Brain microvascular endothelial cell (primary cell): ENCODE measurements around the gene CTNND2.

Experiments
- DNase-seq: peaks from one replicate; pipeline ENCODE4 v3.0.0-alpha.2; 2020
- H3K27ac ChIP-seq: fragments of 250-450 bp; sonication (Bioruptor Pico); 2 replicates; pipeline ENCODE4 v1.5.1; 2020; ENCODE audit warnings: mild to moderate bottlenecking, moderate library complexity
- H3K27me3 ChIP-seq: fragments of 250-450 bp; sonication (Bioruptor Pico); replicated peaks from 2 replicates; pipeline ENCODE4 v1.5.1; 2020; ENCODE audit warnings: mild to moderate bottlenecking
- H3K36me3 ChIP-seq: fragments of 250-450 bp; sonication (Bioruptor Pico); replicated peaks from 2 replicates; pipeline ENCODE4 v1.5.1; 2020; ENCODE audit warnings: mild to moderate bottlenecking
- H3K4me3 ChIP-seq: 2 replicates; pipeline ENCODE4 v1.5.1; 2011; ENCODE audit warnings: low read depth, mild to moderate bottlenecking, control low read depth, low read length, moderate library complexity
- CTCF ChIP-seq: IDR thresholded peaks from 2 replicates; pipeline ENCODE4 v1.5.1; 2011; ENCODE audit warnings: low read depth, mild to moderate bottlenecking, moderate library complexity, low read length, control low read depth, inconsistent platforms; ENCODE audit errors: missing control alignments
- in situ Hi-C: cut with HindIII; loops from 2 replicates; pipeline ENCODE4 v1.10.0; 2017; ENCODE audit warnings: low sequenced_read_pairs, low pct_ligation_motif_present

Gene CTNND2

GRCh38 chr5:11892832-11893231 is 11.4 kb downstream of the CTNND2 start:
- H3K36me3 ChIP-seq = no peaks in the 10 kb centered on the region
- no peak for TF ChIP-seq CTCF
- H3K27me3 ChIP-seq = no peaks in the 10 kb centered on the region
- H3K4me3 ChIP-seq = no peak overlapping the region
- H3K27ac ChIP-seq = no peak overlapping the region
- in situ Hi-C loops = no loop called here
- no peak for DNase-seq

GRCh38 chr5:11890777-11891176 is 13.5 kb downstream of the CTNND2 start:
- no peak for TF ChIP-seq CTCF
- Histone ChIP-seq H3K27me3 (no peaks in the 10 kb centered on the region), H3K4me3 (no peak overlapping the region), H3K36me3 (no peaks in the 10 kb centered on the region), H3K27ac (no peak overlapping the region)
- in situ Hi-C loops = no loop called here
- DNase-seq = no peak

- in situ Hi-C loops = no loop called here
These were observed 16.0 kb downstream of the CTNND2 start for GRCh38 chr5:11888221-11888620.

GRCh38 chr5:11878814-11879213 is 25.4 kb downstream of the CTNND2 start:
- no peak overlapping the region for H3K27ac ChIP-seq
- DNase-seq = no peak
- H3K4me3 ChIP-seq = no peak overlapping the region
- no peaks in the 10 kb centered on the region for H3K36me3 ChIP-seq
- in situ Hi-C loops = no loop called here
- TF ChIP-seq CTCF = no peak
- no peaks in the 10 kb centered on the region for H3K27me3 ChIP-seq

More at GRCh38 chr5:11888221-11888620, 16.0 kb downstream of the CTNND2 start:
- Histone ChIP-seq H3K4me3 (no peak overlapping the region), H3K36me3 (no peaks in the 10 kb centered on the region), H3K27me3 (no peaks in the 10 kb centered on the region), H3K27ac (no peak overlapping the region)
- TF ChIP-seq CTCF = no peak
- DNase-seq = no peak

- H3K36me3 ChIP-seq = no peaks in the 10 kb centered on the region
- no peak for DNase-seq
- H3K27ac ChIP-seq = no peak overlapping the region
- H3K27me3 ChIP-seq = no peaks in the 10 kb centered on the region
- in situ Hi-C loops = no loop called here
- no peak overlapping the region for H3K4me3 ChIP-seq
- no peak for TF ChIP-seq CTCF
These were observed 30.7 kb downstream of the CTNND2 start for GRCh38 chr5:11873587-11873986.

- no peak for TF ChIP-seq CTCF
- Histone ChIP-seq H3K27me3 (no peaks in the 10 kb centered on the region), H3K4me3 (no peak overlapping the region), H3K27ac (no peak overlapping the region), H3K36me3 (no peaks in the 10 kb centered on the region)
- in situ Hi-C loops = no loop called here
- DNase-seq = no peak
These were observed 35.0 kb downstream of the CTNND2 start for GRCh38 chr5:11869203-11869602.
